ENCODE results near the gene RHO.

Gene RHO

GRCh38 chr3:129556890-129557547 is 28.6 kb downstream of the RHO start:
- Histone ChIP-seq H3K27ac (peak overlapping the region; percentile 79; the same call in 1 of the 2 replicates), H3K9ac (ENCODE audit: insufficient read length) (no peak overlapping the region), H3K4me3 (no peak overlapping the region), H3K36me3 (ENCODE audit: insufficient read depth, low read length) (peaks cover 47% of the 10 kb centered on the region), H3K9me3 (ENCODE audit: low read depth, low read length) (no peaks in the 10 kb centered on the region)
- TF ChIP-seq EZH2 (IDR thresholded peaks at IDR 0.05) (no peak), FOXP2 (optimal IDR thresholded peaks at IDR 0.05; ENCODE audit: control extremely low read depth, extremely low read length, insufficient read depth) (no peak), POLR2AphosphoS5 (IDR thresholded peaks at IDR 0.05; ENCODE audit: borderline replicate concordance, low read depth, low read length) (no peak)
- no peak for DNase-seq (ENCODE audit: low read depth, low spot score)

GRCh38 chr3:129557548-129557894 is 29.1 kb downstream of the RHO start:
- H3K9ac ChIP-seq (ENCODE audit: insufficient read length): no peak overlapping the region

GRCh38 chr3:129558081-129558771 is 29.8 kb downstream of the RHO start:
- Histone ChIP-seq H3K9ac (ENCODE audit: insufficient read length) (peak overlapping the region; percentile 59), H3K4me3 (peak overlapping the region; percentile 55), H3K27ac (peak overlapping the region; percentile 79), H3K9me3 (ENCODE audit: low read depth, low read length) (no peaks in the 10 kb centered on the region), H3K36me3 (ENCODE audit: insufficient read depth, low read length) (peaks cover 57% of the 10 kb centered on the region)
- no peak for TF ChIP-seq FOXP2 (optimal IDR thresholded peaks at IDR 0.05; ENCODE audit: control extremely low read depth, extremely low read length, insufficient read depth)
- no peak for TF ChIP-seq POLR2AphosphoS5 (IDR thresholded peaks at IDR 0.05; ENCODE audit: borderline replicate concordance, low read depth, low read length)
- no peak for TF ChIP-seq EZH2 (IDR thresholded peaks at IDR 0.05)
- no peak for DNase-seq (ENCODE audit: low read depth, low spot score)

More at GRCh38 chr3:129557548-129557894, 29.1 kb downstream of the RHO start:
- H3K27ac ChIP-seq: peak overlapping the region; percentile 79
- H3K4me3 ChIP-seq: no peak overlapping the region
- DNase-seq (ENCODE audit: low read depth, low spot score): no peak
- TF ChIP-seq EZH2 (IDR thresholded peaks at IDR 0.05): no peak
- no peak for TF ChIP-seq FOXP2 (optimal IDR thresholded peaks at IDR 0.05; ENCODE audit: control extremely low read depth, extremely low read length, insufficient read depth)
- TF ChIP-seq POLR2AphosphoS5 (IDR thresholded peaks at IDR 0.05; ENCODE audit: borderline replicate concordance, low read depth, low read length): no peak
- peaks cover 50% of the 10 kb centered on the region for H3K36me3 ChIP-seq (ENCODE audit: insufficient read depth, low read length)
- no peaks in the 10 kb centered on the region for H3K9me3 ChIP-seq (ENCODE audit: low read depth, low read length)

GRCh38 chr3:129558772-129559564 is 30.5 kb downstream of the RHO start:
- Histone ChIP-seq H3K4me3 (peak overlapping the region; percentile 55), H3K27ac (peak overlapping the region; percentile 79), H3K36me3 (ENCODE audit: insufficient read depth, low read length) (peaks cover 62% of the 10 kb centered on the region), H3K9ac (ENCODE audit: insufficient read length) (peak overlapping the region; percentile 59), H3K9me3 (ENCODE audit: low read depth, low read length) (no peaks in the 10 kb centered on the region)
- TF ChIP-seq FOXP2 (optimal IDR thresholded peaks at IDR 0.05; ENCODE audit: control extremely low read depth, extremely low read length, insufficient read depth) (no peak), POLR2AphosphoS5 (IDR thresholded peaks at IDR 0.05; ENCODE audit: borderline replicate concordance, low read depth, low read length) (no peak), EZH2 (IDR thresholded peaks at IDR 0.05) (no peak)
- no peak for DNase-seq (ENCODE audit: low read depth, low spot score)

- DNase-seq (ENCODE audit: low read depth, low spot score): no peak
- Histone ChIP-seq H3K27ac (peak overlapping the region; percentile 76), H3K4me3 (peak overlapping the region; percentile 55), H3K36me3 (ENCODE audit: insufficient read depth, low read length) (peaks cover 62% of the 10 kb centered on the region), H3K9me3 (ENCODE audit: low read depth, low read length) (no peaks in the 10 kb centered on the region), H3K9ac (ENCODE audit: insufficient read length) (peak overlapping the region; percentile 59)
- no peak for TF ChIP-seq POLR2AphosphoS5 (IDR thresholded peaks at IDR 0.05; ENCODE audit: borderline replicate concordance, low read depth, low read length)
Measured at GRCh38 chr3:129559565-129560079, 31.2 kb downstream of the RHO start.

GRCh38 chr3:129560269-129560787 is 31.9 kb downstream of the RHO start:
- peak overlapping the region; percentile 76 for H3K27ac ChIP-seq
- H3K4me3 ChIP-seq: peak overlapping the region; percentile 55
- DNase-seq (ENCODE audit: low read depth, low spot score): peak; percentile 20
- no peak for TF ChIP-seq FOXP2 (optimal IDR thresholded peaks at IDR 0.05; ENCODE audit: control extremely low read depth, extremely low read length, insufficient read depth)
- TF ChIP-seq POLR2AphosphoS5 (IDR thresholded peaks at IDR 0.05; ENCODE audit: borderline replicate concordance, low read depth, low read length): no peak
- no peak for TF ChIP-seq EZH2 (IDR thresholded peaks at IDR 0.05)
- H3K36me3 ChIP-seq (ENCODE audit: insufficient read depth, low read length): peaks cover 62% of the 10 kb centered on the region
- H3K9ac ChIP-seq (ENCODE audit: insufficient read length): peak overlapping the region; percentile 59
- H3K9me3 ChIP-seq (ENCODE audit: low read depth, low read length): no peaks in the 10 kb centered on the region

GRCh38 chr3:129560911-129561594 is 32.6 kb downstream of the RHO start:
- Histone ChIP-seq H3K9me3 (ENCODE audit: low read depth, low read length) (no peaks in the 10 kb centered on the region), H3K27ac (peak overlapping the region; percentile 76), H3K36me3 (ENCODE audit: insufficient read depth, low read length) (peaks cover 61% of the 10 kb centered on the region), H3K4me3 (peak overlapping the region; percentile 55), H3K9ac (ENCODE audit: insufficient read length) (peak overlapping the region; percentile 59)
- no peak for DNase-seq (ENCODE audit: low read depth, low spot score)
- TF ChIP-seq FOXP2 (optimal IDR thresholded peaks at IDR 0.05; ENCODE audit: control extremely low read depth, extremely low read length, insufficient read depth) (no peak), POLR2AphosphoS5 (IDR thresholded peaks at IDR 0.05; ENCODE audit: borderline replicate concordance, low read depth, low read length) (no peak), EZH2 (IDR thresholded peaks at IDR 0.05) (no peak)
